PFSK-1 (cell line): Measurements from ENCODE around the gene PPP1R3A.

ENCODE experiments used
- POLR2AphosphoS5 ChIP-seq: IDR thresholded peaks from 2 replicates; pipeline ENCODE4 v1.6.1; 2012; ENCODE audit warnings: low read depth, mild to moderate bottlenecking, control low read depth, low read length, moderate library complexity
- SIN3A ChIP-seq: IDR thresholded peaks from 2 replicates; pipeline ENCODE4 v1.6.1; 2012; ENCODE audit warnings: mild to moderate bottlenecking, low read length, moderate library complexity, borderline replicate concordance; ENCODE audit not compliant: insufficient read depth

- TF ChIP-seq SIN3A (no peak), POLR2AphosphoS5 (no peak)
These were observed 44.5 kb upstream of the PPP1R3A start for GRCh38 chr7:113963356-113963755.
